Naive thymus-derived CD4-positive, alpha-beta T cell (primary cell): ENCODE results near the gene NIF3L1. TPM values are rescaled to one million over a fixed set of nuclear protein-coding genes. Genes with fewer than 3 reads are reported as not detected.

Source experiments
- ATAC-seq: fragments of 150-1000 bp; cut with Tn5 transposase; 2 replicates; pipeline ENCODE4 v1.10.0; 2021; ENCODE audit warnings: mild to moderate bottlenecking, moderate library complexity
- CTCF ChIA-PET: fragments of 350-600 bp; sonication (Branson Sonifier 250); formaldehyde crosslinking; loops from one replicate; lab custom pipeline; 2021; ENCODE audit warnings: antibody characterized with exemption; lab: Charles Lee
- POLR2A ChIA-PET: fragments of 350-600 bp; sonication (Branson Sonifier 250); formaldehyde crosslinking; loops from one replicate; lab custom pipeline; 2021; ENCODE audit warnings: antibody characterized with exemption, inconsistent platforms; lab: Charles Lee
- DNase-seq, 9 donors: peaks; one replicate each; pipeline versions ENCODE4 v3.0.0 to v3.0.0-alpha.2; 2020 to 2022; ENCODE audit warnings: mixed read lengths in 1 of 9
- H3K27ac ChIP-seq: one replicate; pipeline ENCODE4 v1.7.0; 2013; ENCODE audit warnings: mild to moderate bottlenecking, low read depth, low read length, moderate library complexity
- H3K27me3 ChIP-seq, 2 donors: one replicate each; pipeline ENCODE4 v1.7.0; 2013; ENCODE audit warnings: low read length in 2 of 2, mild to moderate bottlenecking in 2 of 2, moderate library complexity in 2 of 2; ENCODE audit not compliant: control insufficient read depth in 2 of 2, insufficient read depth in 2 of 2
- H3K36me3 ChIP-seq, 3 experiments: 1 replicate in 2 of 3; 2 replicates in 1 of 3; pipeline ENCODE4 v1.7.0; 2013; ENCODE audit warnings: low read length in 3 of 3, mild to moderate bottlenecking in 3 of 3, moderate library complexity in 1 of 3; ENCODE audit not compliant: insufficient read depth in 3 of 3, control insufficient read depth in 2 of 3
- H3K4me1 ChIP-seq, 2 donors: one replicate each; pipeline ENCODE4 v1.7.0; 2013; ENCODE audit warnings: low read length in 2 of 2, mild to moderate bottlenecking in 2 of 2, moderate library complexity in 1 of 2; ENCODE audit not compliant: control insufficient read depth in 2 of 2, insufficient read depth in 2 of 2
- H3K4me3 ChIP-seq: 2 replicates; pipeline ENCODE4 v1.7.0; 2013; ENCODE audit warnings: mild to moderate bottlenecking, low read length
- H3K9me3 ChIP-seq, 3 experiments: 1 replicate in 2 of 3; 2 replicates in 1 of 3; pipeline ENCODE4 v1.7.0; 2013; ENCODE audit warnings: low read length in 3 of 3; ENCODE audit not compliant: control insufficient read depth in 2 of 3
- H3K27ac Mint-ChIP-seq, 9 donors: one replicate each; pipeline ENCODE4 v1.8.0; 2020 to 2022; ENCODE audit warnings: mixed read lengths in 9 of 9, mild to moderate bottlenecking in 8 of 9, moderate library complexity in 5 of 9, inconsistent platforms in 2 of 9
- H3K27me3 Mint-ChIP-seq, 5 donors: one replicate each; pipeline ENCODE4 v1.8.0; 2021 to 2022; ENCODE audit warnings: mixed read lengths in 5 of 5, mild to moderate bottlenecking in 1 of 5
- H3K36me3 Mint-ChIP-seq, 5 donors: one replicate each; pipeline ENCODE4 v1.8.0; 2020 to 2022; ENCODE audit warnings: mixed read lengths in 5 of 5, mild to moderate bottlenecking in 3 of 5, inconsistent platforms in 1 of 5
- H3K4me1 Mint-ChIP-seq, 7 donors: one replicate each; pipeline ENCODE4 v1.8.0; 2020 to 2022; ENCODE audit warnings: mixed read lengths in 7 of 7, mild to moderate bottlenecking in 3 of 7, inconsistent platforms in 1 of 7
- H3K4me3 Mint-ChIP-seq, 10 donors: one replicate each; pipeline ENCODE4 v1.8.0; 2020 to 2022; ENCODE audit warnings: mild to moderate bottlenecking in 10 of 10, mixed read lengths in 10 of 10, moderate library complexity in 6 of 10, inconsistent platforms in 2 of 10
- H3K9me3 Mint-ChIP-seq, 11 donors: one replicate each; pipeline ENCODE4 v1.8.0; 2020 to 2022; ENCODE audit warnings: mixed read lengths in 11 of 11, mild to moderate bottlenecking in 4 of 11, inconsistent platforms in 1 of 11, moderate library complexity in 1 of 11
- intact Hi-C, 2 donors: fragments of 100-400 bp; cut with micrococcal nuclease; formaldehyde crosslinking; loops; one replicate each; pipeline ENCODE4 v1.15.1; 2023
- polyA plus RNA-seq, 2 donors: library from polyadenylated mRNA; unstranded; fragments of 300-500 nt; fragmentation: Illumina TruSeq; gene quantifications; one replicate each; pipeline ENCODE4 v1.2.3, GENCODE V29; 2021
- total RNA-seq, 6 experiments: library from RNA in 5 of 6; stranded (reverse) in 5 of 6; gene quantifications; 1 replicate in 5 of 6; 2 replicates in 1 of 6; pipeline ENCODE4 v1.2.3 and lab custom pipeline; 2021 to 2026

The NIF3L1 gene, protein sequence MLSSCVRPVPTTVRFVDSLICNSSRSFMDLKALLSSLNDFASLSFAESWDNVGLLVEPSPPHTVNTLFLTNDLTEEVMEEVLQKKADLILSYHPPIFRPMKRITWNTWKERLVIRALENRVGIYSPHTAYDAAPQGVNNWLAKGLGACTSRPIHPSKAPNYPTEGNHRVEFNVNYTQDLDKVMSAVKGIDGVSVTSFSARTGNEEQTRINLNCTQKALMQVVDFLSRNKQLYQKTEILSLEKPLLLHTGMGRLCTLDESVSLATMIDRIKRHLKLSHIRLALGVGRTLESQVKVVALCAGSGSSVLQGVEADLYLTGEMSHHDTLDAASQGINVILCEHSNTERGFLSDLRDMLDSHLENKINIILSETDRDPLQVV
- total RNA-seq (10 to 100 TPM; 11.5 to 33.9 (median 31.4) TPM), polyA plus RNA-seq (10 to 100 TPM; 20.5 to 32.8 TPM), total RNA-seq (lab: John Stamatoyannopoulos, UW) (8.9 reads per million, percentile 33 among the genes with 10 or more reads in this experiment)

DNA sequence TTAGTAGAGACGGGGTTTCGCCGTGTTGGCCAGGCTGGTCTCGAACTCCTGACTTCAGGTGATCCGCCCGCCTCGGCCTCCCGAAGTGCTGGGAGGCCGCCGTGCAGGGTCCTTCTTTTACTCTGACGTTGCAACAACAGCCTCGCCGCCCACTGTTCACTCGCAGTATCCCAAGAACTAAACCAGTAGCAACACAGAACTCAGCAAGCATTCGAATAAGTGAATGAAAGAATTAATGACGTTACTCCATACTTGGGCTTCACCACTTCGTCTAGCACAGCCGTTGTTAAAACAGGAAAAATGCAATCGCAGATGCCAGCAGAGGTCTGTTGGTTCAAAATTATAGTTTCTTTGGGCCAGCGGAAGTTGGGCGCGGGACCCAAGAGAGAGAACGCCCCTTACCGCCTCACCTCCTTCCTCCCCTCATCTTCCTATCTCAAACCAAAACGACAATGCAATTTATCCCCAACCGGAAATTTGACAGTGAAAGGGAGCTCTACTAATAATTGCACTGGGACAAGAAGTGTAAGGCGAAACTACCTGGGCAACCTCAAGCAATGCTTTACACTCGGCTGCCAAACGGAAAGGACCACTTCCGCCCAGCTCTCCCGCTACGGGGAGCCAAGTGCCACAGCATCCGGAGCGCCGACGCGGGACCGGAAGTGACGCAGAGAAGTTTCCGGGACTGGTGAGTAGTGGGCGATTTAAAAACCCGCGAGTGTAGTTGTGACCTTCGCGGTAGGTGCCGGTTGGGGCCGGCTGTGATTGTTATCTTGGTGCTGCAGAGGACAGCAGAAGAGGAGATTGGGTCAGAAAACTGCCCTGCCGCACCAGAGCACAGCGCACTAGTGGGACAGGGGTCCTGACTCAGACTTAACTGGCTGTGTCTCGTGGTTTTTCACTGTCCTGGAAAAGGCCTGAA is at the start of gene NIF3L1, which contains the start of gene PPIL3:
TSS of gene NIF3L1 (plus strand) at position 668 of the 922 bp plus-strand sequence. CDS start 2,573 bp downstream, outside the sequence.
TSS of gene PPIL3 (minus strand) at position 374 of the 922 bp plus-strand sequence. CDS start 1,462 bp downstream, outside the sequence.
- ChIA-PET CTCF (interaction anchor here (0.7 to 1.1 kb wide), 3 partner anchors 30 to 228 kb away, joined by 3 to 4 read pairs (median 3); no protein-coding TSS in a partner anchor), POLR2A (interaction anchor here (0.6 to 5.8 kb wide), 33 partner anchors 10 to 917 kb away, joined by 3 to 156 read pairs (median 4); partner anchors contain the start of genes BZW1, CASP8, CDK15 and CFLAR)
- Mint-ChIP-seq H3K4me1 (peaks cover 35 to 75% (median 60%) of the 10 kb centered on the region in 7 donors), H3K4me3 (peak within 1 kb of the TSS; percentile 88 to 100 (median 96)), H3K9me3 (peaks cover 0 to 7% (median 0%) of the 10 kb centered on the region in 11 donors), H3K27ac (peak within 1 kb of the TSS; percentile 97 to 100 (median 100)), H3K36me3 (peaks cover 0 to 25% (median 5%) of the 10 kb centered on the region in 5 donors), H3K27me3 (no peaks in the 10 kb centered on the region)
- DNase-seq (peak; percentile 88 to 97 (median 95)), ATAC-seq (peak; percentile 89)
- Histone ChIP-seq H3K27ac (peak within 1 kb of the TSS; percentile 86), H3K9me3 (no peaks in the 10 kb centered on the region), H3K36me3 (peaks cover 0 to 11% (median under 1%) of the 10 kb centered on the region in 3 experiments), H3K27me3 (no peaks in the 10 kb centered on the region), H3K4me3 (peak within 1 kb of the TSS; percentile 83), H3K4me1 (peaks cover 23 to 26% of the 10 kb centered on the region in 2 donors)
- intact Hi-C loops, result loop anchor here (1.0 to 5.0 kb wide), 16 partner anchors 12 to 1746 kb away; partner anchors contain the start of genes BZW1 (in 2 of the 2), CFLAR (in 2 of the 2), CLK1 (in 2 of the 2) and HYCC2 (in 2 of the 2)

DNA sequence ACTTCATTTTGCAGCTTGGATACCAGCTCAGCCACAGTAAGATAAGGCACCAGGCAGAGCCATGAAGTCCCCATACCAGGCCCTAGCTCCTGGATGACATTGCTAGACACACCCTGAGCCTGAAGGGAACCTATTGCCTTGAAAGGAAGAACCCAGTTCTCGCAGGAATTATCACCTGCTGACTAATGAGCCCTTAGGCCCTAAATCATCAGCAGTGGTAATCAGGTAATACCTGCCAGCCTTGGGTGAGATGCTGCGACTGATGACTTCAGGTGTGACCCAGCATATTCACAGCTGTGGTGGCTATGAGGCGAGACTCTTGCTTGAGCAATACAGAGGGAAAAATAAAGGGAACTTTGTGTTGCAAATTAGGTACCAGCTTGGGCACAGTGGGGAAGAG is 49.7 kb upstream of the NIF3L1 start:
- Histone ChIP-seq H3K27ac (no peak overlapping the region), H3K9me3 (no peaks in the 10 kb centered on the region), H3K4me1 (no peaks in the 10 kb centered on the region), H3K36me3 (no peaks in the 10 kb centered on the region), H3K4me3 (no peak overlapping the region), H3K27me3 (no peaks in the 10 kb centered on the region)
- no peaks in the 10 kb centered on the region for H3K27me3 Mint-ChIP-seq
- POLR2A ChIA-PET, result interaction anchor here (0.9 kb wide), 1 partner anchor 25 kb away, joined by 3 read pairs; the partner anchor contains the start of gene CLK1
- intact Hi-C loops, result no loop called here
- peak overlapping the region in 1 of 9 donors; percentile 46 for H3K27ac Mint-ChIP-seq
- no peak overlapping the region for H3K4me3 Mint-ChIP-seq
- H3K9me3 Mint-ChIP-seq, result peaks cover 0 to 31% (median 9%) of the 10 kb centered on the region in 11 donors
- CTCF ChIA-PET, result interaction anchor here (0.6 kb wide), 1 partner anchor 229 kb away, joined by 3 read pairs; no protein-coding TSS in a partner anchor
- no peak for DNase-seq
- ATAC-seq, result no peak
- H3K36me3 Mint-ChIP-seq, result peaks cover 0 to 10% (median 4%) of the 10 kb centered on the region in 5 donors
- peaks cover 0 to 6% (median 0%) of the 10 kb centered on the region in 7 donors for H3K4me1 Mint-ChIP-seq

DNA sequence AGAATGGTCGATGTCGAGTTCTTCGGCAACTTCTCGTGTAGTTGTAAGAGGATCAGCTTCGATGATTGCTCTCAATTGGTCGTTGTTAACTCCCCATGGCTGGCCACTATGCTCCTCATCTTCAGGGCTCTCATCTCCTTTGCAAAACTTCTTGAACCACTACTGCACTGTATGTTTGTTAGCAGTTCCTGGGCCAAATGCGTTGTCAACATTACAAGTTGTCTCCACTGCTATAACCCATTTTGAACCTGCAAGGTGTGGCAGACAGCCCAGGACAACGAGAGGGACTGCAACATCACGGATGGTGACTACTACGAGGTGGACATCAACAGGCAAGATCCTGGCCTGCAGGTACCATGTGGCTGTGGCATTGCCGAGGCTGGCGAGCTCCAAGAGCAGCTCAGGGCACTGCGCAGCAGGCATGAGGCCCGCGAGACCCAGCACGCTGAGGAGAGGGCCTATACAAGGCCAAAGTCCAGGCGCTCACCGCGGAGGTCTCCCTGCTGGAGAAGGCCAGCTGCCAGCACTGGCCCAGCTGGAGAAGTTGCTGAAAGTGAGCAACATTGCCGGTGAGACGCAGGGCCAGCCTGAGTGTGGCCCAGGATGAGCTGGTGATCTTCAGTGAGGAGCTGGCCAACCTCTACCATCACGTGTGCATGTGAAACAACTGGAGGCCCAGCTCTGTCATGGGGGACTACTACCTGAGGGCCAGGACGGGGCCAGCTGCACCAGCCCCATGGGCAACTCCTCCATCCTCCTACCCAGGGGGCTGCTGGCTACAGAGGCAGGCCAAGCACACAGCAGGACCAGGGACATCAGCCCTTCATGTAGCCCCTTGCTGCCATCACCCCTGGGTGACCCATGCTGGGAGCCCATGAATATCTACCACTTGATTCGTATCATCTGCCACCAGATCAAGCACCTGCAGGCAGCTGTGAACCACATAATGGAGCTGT is 44.9 kb upstream of the NIF3L1 start:
- POLR2A ChIA-PET, result no interaction called here
- H3K9me3 Mint-ChIP-seq, result no peaks in the 10 kb centered on the region
- no peaks in the 10 kb centered on the region for H3K9me3 ChIP-seq
- CTCF ChIA-PET, result interaction anchor here (0.9 to 1.1 kb wide), 2 partner anchors 16 to 125 kb away, joined by 3 to 4 read pairs; no protein-coding TSS in a partner anchor
- peaks cover 0 to 1% (median 0%) of the 10 kb centered on the region in 5 donors for H3K36me3 Mint-ChIP-seq
- intact Hi-C loops, result no loop called here
- H3K36me3 ChIP-seq, result no peaks in the 10 kb centered on the region
- peaks cover 0 to 12% (median 0%) of the 10 kb centered on the region in 7 donors for H3K4me1 Mint-ChIP-seq
- H3K27me3 ChIP-seq, result no peaks in the 10 kb centered on the region
- H3K27me3 Mint-ChIP-seq, result no peaks in the 10 kb centered on the region
- H3K4me3 ChIP-seq, result no peak overlapping the region
- no peak overlapping the region for H3K4me3 Mint-ChIP-seq
- no peak for ATAC-seq
- no peak overlapping the region for H3K27ac ChIP-seq
- H3K4me1 ChIP-seq, result no peaks in the 10 kb centered on the region
- DNase-seq, result no peak
- H3K27ac Mint-ChIP-seq, result no peak overlapping the region

DNA sequence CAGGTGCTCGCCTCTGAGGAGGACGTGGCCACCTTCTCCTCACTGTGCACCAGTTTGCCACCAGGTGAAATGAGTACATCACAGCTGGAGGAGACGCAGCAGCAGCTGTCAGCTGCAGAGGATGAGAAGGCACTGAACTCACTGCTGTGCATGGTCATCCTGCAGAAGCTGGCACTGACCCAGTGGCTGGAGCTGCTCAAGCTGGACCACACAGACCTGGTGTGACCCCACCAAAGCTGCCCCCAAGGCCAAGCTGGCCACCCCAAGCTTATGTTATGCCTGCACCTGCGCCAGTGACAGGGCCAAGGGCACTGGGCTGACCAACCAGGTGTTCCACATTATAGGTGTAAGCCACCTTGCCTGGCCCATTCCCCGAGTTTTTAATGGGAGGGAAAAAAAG is 44.0 kb upstream of the NIF3L1 start:
- CTCF ChIA-PET, result interaction anchor here (0.9 kb wide), 1 partner anchor 126 kb away, joined by 3 read pairs; no protein-coding TSS in a partner anchor
- no peak for ATAC-seq
- H3K4me1 ChIP-seq, result no peaks in the 10 kb centered on the region
- POLR2A ChIA-PET, result interaction anchor here (0.7 to 1.3 kb wide), 2 partner anchors 13 to 18 kb away, joined by 3 to 4 read pairs; no protein-coding TSS in a partner anchor
- intact Hi-C loops, result no loop called here
- no peaks in the 10 kb centered on the region for H3K9me3 Mint-ChIP-seq
- peaks cover 0 to 2% (median 0%) of the 10 kb centered on the region in 5 donors for H3K36me3 Mint-ChIP-seq
- no peak overlapping the region for H3K4me3 Mint-ChIP-seq
- no peaks in the 10 kb centered on the region for H3K9me3 ChIP-seq
- H3K36me3 ChIP-seq, result no peaks in the 10 kb centered on the region
- no peak for DNase-seq
- no peaks in the 10 kb centered on the region for H3K27me3 Mint-ChIP-seq
- no peak overlapping the region for H3K27ac Mint-ChIP-seq
- H3K4me3 ChIP-seq, result no peak overlapping the region
- no peak overlapping the region for H3K27ac ChIP-seq
- no peaks in the 10 kb centered on the region for H3K27me3 ChIP-seq
- H3K4me1 Mint-ChIP-seq, result peaks cover 0 to 12% (median 0%) of the 10 kb centered on the region in 7 donors

DNA sequence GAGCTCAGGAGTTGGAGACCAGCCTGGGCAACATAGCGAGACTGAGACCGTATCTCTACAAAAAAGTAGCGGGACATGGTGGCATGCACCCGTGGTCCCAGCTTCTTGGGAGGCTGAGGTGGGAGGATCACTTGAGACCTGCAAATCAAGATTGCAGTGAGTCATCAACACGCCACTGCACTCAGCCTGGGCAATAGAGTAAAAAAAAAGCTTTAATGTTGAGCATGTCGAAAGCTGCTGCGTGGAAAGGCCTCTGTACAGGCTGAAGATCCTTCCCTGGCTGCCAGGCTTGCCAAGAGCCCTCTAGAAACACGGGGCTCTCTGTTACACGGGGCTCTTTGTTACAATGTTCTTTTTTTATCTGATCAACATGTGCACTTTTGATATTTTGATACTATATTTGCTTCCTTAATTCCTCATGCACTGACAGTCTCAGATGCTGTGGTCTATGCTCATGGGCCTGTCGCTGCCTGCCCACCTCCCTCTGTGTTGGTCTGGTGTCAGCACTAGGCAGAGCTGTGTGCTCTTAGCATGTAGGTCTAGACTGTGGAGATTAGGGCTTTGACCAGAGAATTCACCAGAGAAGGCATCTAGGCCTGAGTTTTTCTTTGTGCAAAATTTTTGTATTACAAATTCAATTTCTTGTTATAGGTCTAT is 43.4 kb upstream of the NIF3L1 start:
- DNase-seq (no peak), ATAC-seq (no peak)
- Mint-ChIP-seq H3K27ac (no peak overlapping the region), H3K9me3 (no peaks in the 10 kb centered on the region), H3K36me3 (peaks cover 0 to 6% (median 6%) of the 10 kb centered on the region in 5 donors), H3K4me3 (no peak overlapping the region), H3K4me1 (peaks cover 0 to 12% (median 0%) of the 10 kb centered on the region in 7 donors), H3K27me3 (no peaks in the 10 kb centered on the region)
- ChIA-PET CTCF (no interaction called here), POLR2A (interaction anchor here (0.7 to 1.3 kb wide), 2 partner anchors 12 to 18 kb away, joined by 3 to 4 read pairs; no protein-coding TSS in a partner anchor)
- intact Hi-C loops, result no loop called here
- Histone ChIP-seq H3K27me3 (no peaks in the 10 kb centered on the region), H3K9me3 (no peaks in the 10 kb centered on the region), H3K27ac (no peak overlapping the region), H3K4me3 (no peak overlapping the region), H3K36me3 (peaks cover 0 to 5% (median 0%) of the 10 kb centered on the region in 3 experiments), H3K4me1 (no peaks in the 10 kb centered on the region)
